Neural progenitor cell (in vitro differentiated cells): ENCODE data around the gene OR2AT4. TPM values are rescaled to one million over a fixed set of nuclear protein-coding genes. Genes with fewer than 3 reads are reported as not detected.
"Not testable (repeated sequence)": the region's sequence is repeated elsewhere in the genome, so short reads cannot be mapped to it uniquely, and the experiment has no call there.

ENCODE experiments used
- DNase-seq: peaks from one replicate; pipeline ENCODE4 v3.0.0-alpha.2; 2016; ENCODE audit warnings: low spot score
- H2AFZ ChIP-seq: fragments of 200-600 bp; sonication (generic); replicated peaks from 2 replicates; pipeline ENCODE4 v1.6.1; 2016; ENCODE audit warnings: antibody characterized with exemption
- H3F3A ChIP-seq: fragments of 200-600 bp; sonication (generic); 2 replicates; pipeline ENCODE4 v1.6.1; 2016; ENCODE audit warnings: antibody characterized with exemption, low read depth
- H3K27ac ChIP-seq: fragments of 200-600 bp; sonication (generic); 2 replicates; pipeline ENCODE4 v1.5.1; 2016; ENCODE audit warnings: mild to moderate bottlenecking
- H3K27me3 ChIP-seq: fragments of 200-600 bp; sonication (generic); 2 replicates; pipeline ENCODE4 v1.6.1; 2016; ENCODE audit warnings: mild to moderate bottlenecking, moderate library complexity
- H3K36me3 ChIP-seq: fragments of 200-600 bp; sonication (generic); 2 replicates; pipeline ENCODE4 v1.5.1; 2016
- H3K4me1 ChIP-seq: fragments of 200-600 bp; sonication (generic); 2 replicates; pipeline ENCODE4 v1.6.1; 2016; ENCODE audit warnings: mixed run types
- H3K4me2 ChIP-seq: fragments of 200-600 bp; sonication (generic); 2 replicates; pipeline ENCODE4 v1.6.1; 2016
- H3K4me3 ChIP-seq: fragments of 200-600 bp; sonication (generic); 2 replicates; pipeline ENCODE4 v1.5.1; 2016
- H3K79me2 ChIP-seq: fragments of 200-600 bp; sonication (generic); 2 replicates; pipeline ENCODE4 v1.6.1; 2016; ENCODE audit warnings: low read depth
- H3K9ac ChIP-seq: fragments of 200-600 bp; sonication (generic); 2 replicates; pipeline ENCODE4 v1.6.1; 2016
- H3K9me3 ChIP-seq: fragments of 200-600 bp; sonication (generic); 2 replicates; pipeline ENCODE4 v1.5.1; 2016; ENCODE audit warnings: low read depth
- H4K20me1 ChIP-seq: fragments of 200-600 bp; sonication (generic); 2 replicates; pipeline ENCODE4 v1.6.1; 2016; ENCODE audit warnings: low read depth
- H3K27ac Mint-ChIP-seq: 3 replicates; pipeline ENCODE4 v1.8.0; 2021; ENCODE audit warnings: mixed read lengths
- H3K27me3 Mint-ChIP-seq: 2 replicates; pipeline ENCODE4 v1.8.0; 2022; ENCODE audit warnings: low read depth, mild to moderate bottlenecking, inconsistent platforms, moderate library complexity, mixed read lengths; ENCODE audit not compliant: insufficient read depth
- H3K36me3 Mint-ChIP-seq: 3 replicates; pipeline ENCODE4 v1.8.0; 2021; ENCODE audit warnings: mixed read lengths
- H3K4me1 Mint-ChIP-seq: 3 replicates; pipeline ENCODE4 v1.8.0; 2021; ENCODE audit warnings: mixed read lengths
- H3K4me3 Mint-ChIP-seq: 3 replicates; pipeline ENCODE4 v1.8.0; 2021; ENCODE audit warnings: mild to moderate bottlenecking, moderate library complexity, mixed read lengths
- H3K9me3 Mint-ChIP-seq: 3 replicates; pipeline ENCODE4 v1.8.0; 2020; ENCODE audit warnings: mixed read lengths
- EZH2 ChIP-seq: fragments of 200-600 bp; sonication (generic); IDR thresholded peaks from 2 replicates; pipeline ENCODE4 v1.6.1; 2017; ENCODE audit warnings: antibody characterized with exemption, mild to moderate bottlenecking, moderate library complexity
- EZH2phosphoT487 ChIP-seq: fragments of 200-600 bp; sonication (generic); IDR thresholded peaks from 2 replicates; pipeline ENCODE4 v1.6.1; 2017; ENCODE audit warnings: antibody characterized with exemption
- total RNA-seq: library from RNA; depleted of rRNA; stranded (reverse); fragments of >200 nt; gene quantifications from 2 replicates; pipeline ENCODE4 v1.2.3, GENCODE V29; 2015; ENCODE audit warnings: low replicate concordance
- TF ChIP-seq, protein P1 (sequence below): fragments of 200-600 bp; sonication (generic); IDR thresholded peaks from 2 replicates; pipeline ENCODE4 v1.5.1; 2017; ENCODE audit warnings: antibody characterized with exemption, mild to moderate bottlenecking

Gene OR2AT4
- total RNA-seq, 1 donor from 2014 or later: 0.22 TPM

DNA sequence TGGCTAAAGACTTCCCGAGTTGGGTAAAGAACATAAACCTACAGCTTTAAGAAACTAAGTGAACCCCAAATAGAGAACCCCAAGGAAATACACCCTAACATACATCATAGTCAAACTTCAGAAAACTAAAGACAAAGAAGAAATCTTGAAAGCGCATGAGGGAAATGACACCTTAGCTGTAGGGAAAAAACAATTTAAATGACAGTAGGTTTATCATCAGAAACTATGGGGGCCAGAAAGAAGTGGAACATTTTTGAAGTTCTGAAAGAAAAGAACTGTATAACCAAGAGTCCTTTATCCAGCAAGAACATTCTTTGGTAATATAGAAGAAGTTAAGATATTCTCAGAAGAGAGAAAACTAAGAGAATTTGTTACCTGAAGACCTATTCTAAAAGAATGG lies 15.5 kb upstream of the OR2AT4 start:
- Histone ChIP-seq H3K36me3 (no peaks in the 10 kb centered on the region), H2AFZ (no peak overlapping the region), H3K4me3 (no peak overlapping the region), H3K79me2 (no peaks in the 10 kb centered on the region), H4K20me1 (no peaks in the 10 kb centered on the region), H3K9ac (no peak overlapping the region), H3K4me2 (no peak overlapping the region), H3F3A (no peaks in the 10 kb centered on the region), H3K27me3 (no peaks in the 10 kb centered on the region), H3K27ac (no peak overlapping the region), H3K4me1 (no peaks in the 10 kb centered on the region), H3K9me3 (no peaks in the 10 kb centered on the region)
- DNase-seq: no peak
- TF ChIP-seq EZH2phosphoT487: no peak
- no peak for TF ChIP-seq EZH2
- TF ChIP-seq, protein P1, sequence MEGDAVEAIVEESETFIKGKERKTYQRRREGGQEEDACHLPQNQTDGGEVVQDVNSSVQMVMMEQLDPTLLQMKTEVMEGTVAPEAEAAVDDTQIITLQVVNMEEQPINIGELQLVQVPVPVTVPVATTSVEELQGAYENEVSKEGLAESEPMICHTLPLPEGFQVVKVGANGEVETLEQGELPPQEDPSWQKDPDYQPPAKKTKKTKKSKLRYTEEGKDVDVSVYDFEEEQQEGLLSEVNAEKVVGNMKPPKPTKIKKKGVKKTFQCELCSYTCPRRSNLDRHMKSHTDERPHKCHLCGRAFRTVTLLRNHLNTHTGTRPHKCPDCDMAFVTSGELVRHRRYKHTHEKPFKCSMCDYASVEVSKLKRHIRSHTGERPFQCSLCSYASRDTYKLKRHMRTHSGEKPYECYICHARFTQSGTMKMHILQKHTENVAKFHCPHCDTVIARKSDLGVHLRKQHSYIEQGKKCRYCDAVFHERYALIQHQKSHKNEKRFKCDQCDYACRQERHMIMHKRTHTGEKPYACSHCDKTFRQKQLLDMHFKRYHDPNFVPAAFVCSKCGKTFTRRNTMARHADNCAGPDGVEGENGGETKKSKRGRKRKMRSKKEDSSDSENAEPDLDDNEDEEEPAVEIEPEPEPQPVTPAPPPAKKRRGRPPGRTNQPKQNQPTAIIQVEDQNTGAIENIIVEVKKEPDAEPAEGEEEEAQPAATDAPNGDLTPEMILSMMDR: no peak
- no peaks in the 10 kb centered on the region for H3K27me3 Mint-ChIP-seq
- no peak overlapping the region for H3K27ac Mint-ChIP-seq
- no peaks in the 10 kb centered on the region for H3K4me1 Mint-ChIP-seq
- no peaks in the 10 kb centered on the region for H3K36me3 Mint-ChIP-seq
- peaks cover 12% of the 10 kb centered on the region for H3K9me3 Mint-ChIP-seq
- no peak overlapping the region for H3K4me3 Mint-ChIP-seq

DNA sequence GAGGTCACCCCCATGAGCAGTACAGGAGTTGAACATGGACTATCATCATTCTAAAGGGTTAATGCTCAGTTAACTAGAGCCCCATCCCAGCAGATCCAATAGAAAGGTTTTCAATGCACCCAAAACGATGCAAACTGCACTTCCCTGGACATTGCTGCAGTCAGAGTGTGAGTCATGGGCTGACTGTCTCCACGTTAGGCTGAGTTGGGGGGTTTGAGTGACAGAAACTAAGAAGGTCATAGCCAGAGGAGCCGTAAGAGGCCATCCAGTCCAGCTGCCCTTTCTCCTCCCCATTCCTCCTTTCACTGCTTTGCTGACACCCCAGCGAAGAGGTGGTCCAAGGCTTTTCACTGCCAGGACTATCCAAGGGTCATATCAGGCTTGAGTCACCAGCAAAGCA lies 10.5 kb upstream of the OR2AT4 start:
- H4K20me1 ChIP-seq: no peaks in the 10 kb centered on the region
- no peak overlapping the region for H3K27ac Mint-ChIP-seq
- TF ChIP-seq, protein P1: no peak
- TF ChIP-seq EZH2phosphoT487 (no peak), EZH2 (no peak)
- H3K9me3 Mint-ChIP-seq: peaks cover 16% of the 10 kb centered on the region
- no peak for DNase-seq
- H3K36me3 Mint-ChIP-seq: no peaks in the 10 kb centered on the region
- peaks cover 6% of the 10 kb centered on the region for H3K4me1 Mint-ChIP-seq
- no peak overlapping the region for H3K9ac ChIP-seq
- H3K4me3 Mint-ChIP-seq: no peak overlapping the region
- no peaks in the 10 kb centered on the region for H3K27me3 Mint-ChIP-seq
- H3K4me2 ChIP-seq: no peak overlapping the region
- H2AFZ ChIP-seq: no peak overlapping the region
- H3K36me3 ChIP-seq: peaks cover 2% of the 10 kb centered on the region
- no peak overlapping the region for H3K27ac ChIP-seq
- peaks cover 6% of the 10 kb centered on the region for H3F3A ChIP-seq
- H3K27me3 ChIP-seq: no peaks in the 10 kb centered on the region
- H3K4me1 ChIP-seq: peaks cover 3% of the 10 kb centered on the region
- no peaks in the 10 kb centered on the region for H3K9me3 ChIP-seq
- H3K4me3 ChIP-seq: no peak overlapping the region
- H3K79me2 ChIP-seq: no peaks in the 10 kb centered on the region

DNA sequence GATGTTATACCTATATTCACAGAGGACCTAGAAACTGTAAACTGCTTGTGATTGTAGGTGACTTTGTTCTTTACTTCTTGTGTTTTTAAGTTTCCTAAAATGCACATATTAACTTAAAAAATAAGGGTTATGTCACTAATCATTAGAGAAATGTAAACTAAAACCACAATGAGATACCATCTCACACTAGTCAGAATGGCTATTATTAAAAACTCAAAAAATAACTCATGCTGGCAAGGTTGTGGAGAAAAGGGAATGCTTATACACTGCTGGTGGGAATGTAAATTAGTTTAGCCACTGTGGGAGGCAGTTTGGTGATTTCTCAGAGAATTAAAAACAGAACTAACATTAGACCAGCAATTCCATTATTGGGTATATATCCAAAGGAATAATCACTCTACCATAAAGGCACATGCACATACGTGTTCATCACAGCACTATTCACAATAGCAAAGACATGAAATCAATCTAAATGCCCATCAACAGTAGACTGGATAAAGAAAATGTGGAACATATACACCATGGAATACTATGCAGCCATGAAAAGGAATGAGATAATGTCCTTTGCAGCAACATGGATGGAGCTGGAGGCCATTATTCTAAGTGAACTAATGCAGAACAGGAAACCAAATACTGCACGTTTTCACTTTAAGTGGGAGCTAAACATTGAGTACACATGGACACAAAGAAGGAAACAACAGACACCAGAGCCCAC lies 9.4 kb upstream of the OR2AT4 start:
- H3K79me2 ChIP-seq, H3F3A ChIP-seq, H3K27me3 ChIP-seq, H3K36me3 ChIP-seq, H3K9me3 ChIP-seq, H4K20me1 ChIP-seq, H3K4me3 ChIP-seq, H3K4me1 Mint-ChIP-seq, DNase-seq, H3K27me3 Mint-ChIP-seq, H3K36me3 Mint-ChIP-seq, H3K9ac ChIP-seq, H3K27ac Mint-ChIP-seq, H3K4me1 ChIP-seq, H3K27ac ChIP-seq, H3K4me2 ChIP-seq: not testable (repeated sequence)
- peak overlapping the region; percentile 83 for H2AFZ ChIP-seq
- H3K9me3 Mint-ChIP-seq: peaks cover 15% of the 10 kb centered on the region
- peak overlapping the region; percentile 21 for H3K4me3 Mint-ChIP-seq

DNA sequence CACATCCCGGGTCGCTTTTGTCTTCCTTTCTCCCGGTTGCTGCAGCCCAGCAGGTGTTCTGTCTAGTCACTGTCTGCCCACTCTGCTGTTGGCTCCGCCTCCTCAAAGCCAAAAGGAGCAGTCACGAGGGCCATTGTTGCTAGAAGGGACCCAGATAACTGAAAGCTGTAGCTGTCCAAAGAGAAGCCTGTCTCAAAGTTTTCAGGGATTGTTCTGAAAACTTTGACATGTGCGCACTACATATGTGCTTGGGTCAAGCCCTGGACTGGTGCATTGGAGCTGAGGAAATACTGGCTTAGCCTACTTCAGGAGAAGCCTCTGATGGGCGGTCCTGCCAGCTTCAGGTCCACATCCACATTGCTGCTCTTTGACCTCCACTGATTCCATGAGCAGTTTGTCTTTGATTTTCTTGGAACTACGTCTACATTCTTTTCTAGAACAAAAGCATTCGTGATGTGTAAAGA lies 8.8 kb upstream of the OR2AT4 start:
- H3K36me3 Mint-ChIP-seq: no peaks in the 10 kb centered on the region
- peak overlapping the region; percentile 83 for H2AFZ ChIP-seq
- H3K9ac ChIP-seq: no peak overlapping the region
- no peaks in the 10 kb centered on the region for H3K9me3 ChIP-seq
- H3K4me3 Mint-ChIP-seq: no peak overlapping the region
- H4K20me1 ChIP-seq: no peaks in the 10 kb centered on the region
- peak overlapping the region; percentile 33 for H3K27ac Mint-ChIP-seq
- peak; percentile 83 for DNase-seq
- peaks cover 3% of the 10 kb centered on the region for H3K36me3 ChIP-seq
- H3K4me1 Mint-ChIP-seq: peaks cover 6% of the 10 kb centered on the region
- H3K27ac ChIP-seq: no peak overlapping the region
- H3K79me2 ChIP-seq: no peaks in the 10 kb centered on the region
- H3K4me2 ChIP-seq: peak overlapping the region; percentile 46
- peaks cover 3% of the 10 kb centered on the region for H3K4me1 ChIP-seq
- peaks cover 10% of the 10 kb centered on the region for H3K9me3 Mint-ChIP-seq
- H3K27me3 Mint-ChIP-seq: no peaks in the 10 kb centered on the region
- H3K4me3 ChIP-seq: no peak overlapping the region
- H3F3A ChIP-seq: peaks cover 6% of the 10 kb centered on the region
- TF ChIP-seq EZH2phosphoT487: no peak
- TF ChIP-seq EZH2: no peak
- TF ChIP-seq, protein P1: no peak
- no peaks in the 10 kb centered on the region for H3K27me3 ChIP-seq
